ENCODE results near the gene APOB. TPM values are rescaled to one million over a fixed set of nuclear protein-coding genes. Genes with fewer than 3 reads are reported as not detected.

APOB gene
- total RNA-seq, 1 donor = under 0.01 TPM

DNA sequence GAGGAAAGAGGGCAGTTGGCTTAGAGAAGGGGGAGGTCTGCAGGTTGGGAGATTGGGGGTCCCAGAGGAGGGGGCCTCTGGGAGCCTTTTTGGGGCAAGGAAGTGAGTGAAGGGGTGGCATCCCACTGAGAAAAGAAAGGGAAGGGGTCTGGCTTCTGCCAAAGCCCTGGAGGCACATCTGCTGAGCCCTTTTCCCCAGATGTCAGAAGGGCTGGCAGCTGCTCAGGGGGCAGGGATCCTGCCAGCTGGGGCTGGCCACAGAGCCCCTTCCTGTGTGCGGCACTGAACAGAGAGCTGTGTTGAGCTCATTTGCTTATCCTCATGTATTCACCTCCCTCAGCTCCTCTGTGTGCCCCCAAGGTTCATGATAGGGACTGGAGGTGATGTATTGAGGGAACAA lies 54.5 kb downstream of the APOB start:
- DNase-seq (ENCODE audit: low read depth in 2 of 3, low spot score in 2 of 3) = no peak

DNA sequence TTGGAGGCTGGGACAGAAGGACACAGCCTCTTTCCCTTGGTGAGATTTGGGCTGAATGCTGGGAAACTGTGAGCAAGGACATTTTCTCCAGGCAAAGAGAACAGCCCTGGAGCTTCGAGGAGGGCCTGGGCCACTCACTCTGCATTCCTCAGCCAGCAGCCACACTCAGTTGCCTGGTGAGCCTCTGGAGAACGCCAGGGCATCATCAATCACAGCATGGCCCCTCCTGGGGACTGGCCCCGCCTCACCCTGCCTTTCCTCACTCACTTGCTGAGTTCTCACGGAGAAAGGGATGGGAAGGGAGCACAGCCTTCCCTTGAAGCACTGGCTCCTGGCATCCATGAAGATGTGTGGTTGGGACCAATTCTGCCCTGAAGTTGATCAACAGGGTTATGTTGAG lies 55.0 kb downstream of the APOB start:
- no peak for DNase-seq (ENCODE audit: low read depth in 2 of 3, low spot score in 2 of 3)

DNA sequence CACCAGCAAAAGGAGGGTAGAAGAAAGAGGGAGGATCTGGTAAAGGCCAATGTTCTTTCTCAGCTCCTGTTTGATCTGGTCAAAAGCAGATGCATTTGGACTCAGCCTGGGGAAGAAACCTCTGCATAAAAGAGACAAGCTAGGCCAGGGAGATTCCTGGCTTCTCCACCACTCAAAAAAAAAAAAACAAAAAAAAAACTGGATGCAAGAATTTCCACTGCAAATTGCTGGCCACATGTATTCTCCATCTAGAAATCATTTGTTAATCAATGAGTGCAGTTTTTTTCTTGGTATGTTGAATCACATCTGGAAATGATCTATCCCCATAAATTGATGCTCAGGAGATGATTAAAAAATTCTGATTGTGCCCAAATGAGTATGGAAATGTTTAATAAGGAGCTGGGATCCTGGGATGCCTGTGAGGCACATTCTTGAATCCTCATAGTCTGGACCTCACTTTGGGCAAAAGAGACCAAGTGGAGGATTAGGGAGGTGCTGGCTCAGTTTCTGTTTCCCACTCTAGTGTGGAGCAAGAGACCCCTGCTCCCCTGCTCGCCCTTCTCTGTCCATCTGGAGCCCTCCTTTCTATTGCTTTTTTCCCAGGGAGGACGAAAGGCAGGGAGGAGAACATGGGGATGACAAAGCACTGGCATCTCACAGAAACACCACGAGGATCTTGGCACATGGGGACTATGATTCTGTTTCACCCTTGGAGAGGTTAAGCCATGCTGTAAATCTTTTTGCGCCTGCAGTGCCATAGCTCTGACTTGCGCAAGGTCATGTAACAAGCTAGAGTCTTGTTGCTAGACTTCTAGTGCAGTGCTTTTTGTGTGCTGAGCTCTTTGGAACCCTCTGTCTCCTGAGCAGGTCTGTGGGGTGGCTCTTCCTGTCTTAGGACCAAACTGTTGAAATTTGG lies 57.6 kb downstream of the APOB start:
- DNase-seq (ENCODE audit: low read depth in 2 of 3, low spot score in 2 of 3) = no peak

DNA sequence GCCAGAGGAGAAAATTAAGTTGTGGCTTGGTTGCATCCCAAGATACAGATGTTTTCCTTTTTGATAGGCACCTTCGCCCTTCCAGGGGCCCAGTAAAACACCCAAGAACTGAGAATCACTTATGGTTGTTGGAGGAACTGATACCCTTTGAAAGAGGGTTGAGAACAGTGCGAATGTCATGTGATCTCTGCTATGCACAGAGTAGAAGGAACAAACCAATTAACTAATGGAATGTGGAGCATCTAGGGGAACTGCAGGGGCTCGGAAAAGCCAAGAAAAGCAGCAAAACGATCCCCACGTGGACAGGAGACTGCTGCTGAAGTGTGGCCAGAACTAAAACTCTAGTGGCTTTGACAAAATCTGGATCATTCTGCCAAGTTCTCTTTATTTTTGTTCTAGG lies 58.8 kb downstream of the APOB start:
- no peak for DNase-seq (ENCODE audit: low read depth in 2 of 3, low spot score in 2 of 3)

DNA sequence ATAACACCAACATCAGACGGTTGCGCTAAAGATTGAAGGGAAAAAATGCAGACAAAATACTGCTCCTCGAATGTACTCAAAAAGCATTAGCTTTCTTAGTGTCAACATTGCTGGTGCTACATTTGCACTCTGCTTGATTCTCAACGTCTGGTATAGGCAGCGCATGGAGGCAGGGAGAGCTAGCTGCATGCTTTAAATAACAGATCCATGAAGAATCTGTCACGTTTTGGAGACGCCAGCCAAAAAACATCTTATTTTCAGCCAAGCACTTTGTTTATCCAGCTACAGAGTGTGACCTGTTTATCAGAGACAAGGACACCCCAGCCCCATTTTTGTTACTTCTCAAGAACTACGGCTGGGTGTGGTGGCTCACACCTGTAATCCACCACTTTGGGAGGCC lies 59.5 kb downstream of the APOB start:
- no peak for DNase-seq (ENCODE audit: low read depth in 2 of 3, low spot score in 2 of 3)

DNA sequence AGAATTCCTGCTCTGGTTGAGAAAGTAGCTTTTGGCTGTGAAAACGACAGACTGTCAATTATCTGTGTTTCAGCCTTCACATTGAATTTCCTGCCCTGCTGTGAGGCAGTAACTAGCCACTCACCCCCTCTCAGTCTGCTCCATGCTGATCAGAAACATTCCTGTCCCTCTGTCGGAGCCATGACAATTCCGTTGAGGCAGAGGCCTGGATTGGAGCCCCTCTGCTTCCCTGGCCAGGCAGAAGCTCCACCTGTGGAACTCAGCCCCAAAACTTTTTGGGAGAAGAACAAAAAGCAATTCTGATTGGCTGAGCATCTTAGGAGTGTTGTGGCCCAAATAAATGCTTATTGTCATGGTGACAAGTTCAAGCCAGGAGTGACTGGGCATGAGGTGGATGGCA lies 60.0 kb downstream of the APOB start:
- no peak for DNase-seq (ENCODE audit: low read depth in 2 of 3, low spot score in 2 of 3)

DNA sequence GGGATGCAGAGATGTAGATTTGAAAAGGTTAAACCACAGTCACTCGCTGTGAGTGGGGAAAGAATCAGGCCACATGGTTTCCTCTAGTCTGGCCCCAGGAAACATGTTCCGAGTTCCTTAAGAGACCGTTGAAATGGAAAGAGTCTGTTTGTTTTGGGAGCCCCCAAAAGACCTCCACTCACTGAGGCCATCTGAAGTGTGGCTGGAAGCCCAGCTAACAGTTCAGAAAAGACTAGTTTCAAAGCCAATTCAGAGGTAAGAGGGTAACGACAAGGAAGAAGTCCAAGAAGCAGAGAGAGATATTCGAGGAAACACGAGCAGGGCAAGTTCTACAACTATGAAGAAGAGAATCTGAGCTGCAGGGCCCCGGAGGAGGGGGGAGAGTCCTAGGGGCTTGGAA lies 61.0 kb downstream of the APOB start:
- no peak for DNase-seq (ENCODE audit: low read depth in 2 of 3, low spot score in 2 of 3)

DNA sequence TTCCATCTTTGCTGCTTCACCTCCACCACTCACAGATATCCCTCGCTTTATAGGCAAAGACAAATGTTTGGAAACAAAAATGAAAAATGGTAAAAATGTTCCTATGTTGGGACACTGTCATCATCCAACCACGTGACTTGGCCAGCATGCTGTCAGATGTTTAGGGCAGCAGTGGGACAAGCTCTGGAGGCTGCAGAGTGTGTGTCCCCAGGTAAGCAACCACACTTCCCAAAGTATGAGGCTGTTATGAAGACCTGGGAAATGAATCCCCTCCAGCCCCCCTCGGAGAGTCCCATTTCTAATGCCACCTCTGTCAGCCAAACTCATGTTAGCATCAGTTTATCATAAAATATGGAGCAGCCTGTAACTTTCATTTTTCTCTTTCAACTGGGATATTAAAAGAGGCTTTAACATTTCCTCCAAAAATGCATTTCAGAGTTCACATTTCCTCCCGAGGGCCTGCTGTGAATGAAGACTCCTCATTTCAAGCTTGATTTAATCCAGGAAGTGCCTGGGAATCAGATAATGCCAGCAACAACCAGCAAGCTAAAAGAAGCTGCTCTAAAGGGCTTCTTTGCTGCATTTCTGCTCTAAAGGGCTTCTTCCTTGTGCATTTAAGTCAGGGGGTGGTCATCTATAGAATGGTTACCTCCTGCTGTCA lies 66.2 kb downstream of the APOB start:
- no peak for DNase-seq (ENCODE audit: low read depth in 2 of 3, low spot score in 2 of 3)

DNA sequence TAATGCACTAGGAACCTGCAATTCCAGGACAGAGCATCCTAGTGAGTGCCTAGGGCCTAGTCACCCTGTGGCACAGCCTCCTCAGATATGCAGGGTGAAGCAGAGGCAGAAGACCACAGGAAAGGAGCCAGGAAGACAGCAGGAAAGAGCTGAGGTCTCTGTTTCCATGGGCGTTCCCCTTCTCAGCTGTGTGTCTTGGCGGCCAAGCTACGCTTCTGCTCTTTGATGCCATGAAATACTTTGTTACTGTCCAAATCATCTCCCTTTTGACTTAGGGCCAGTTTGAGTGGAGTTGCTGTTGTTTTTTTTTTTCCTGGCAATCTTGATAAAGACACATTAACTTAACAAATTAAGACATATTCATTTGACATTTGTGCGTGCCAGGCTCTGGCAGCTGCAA lies 67.3 kb downstream of the APOB start:
- DNase-seq (ENCODE audit: low read depth in 2 of 3, low spot score in 2 of 3) = no peak

DNA sequence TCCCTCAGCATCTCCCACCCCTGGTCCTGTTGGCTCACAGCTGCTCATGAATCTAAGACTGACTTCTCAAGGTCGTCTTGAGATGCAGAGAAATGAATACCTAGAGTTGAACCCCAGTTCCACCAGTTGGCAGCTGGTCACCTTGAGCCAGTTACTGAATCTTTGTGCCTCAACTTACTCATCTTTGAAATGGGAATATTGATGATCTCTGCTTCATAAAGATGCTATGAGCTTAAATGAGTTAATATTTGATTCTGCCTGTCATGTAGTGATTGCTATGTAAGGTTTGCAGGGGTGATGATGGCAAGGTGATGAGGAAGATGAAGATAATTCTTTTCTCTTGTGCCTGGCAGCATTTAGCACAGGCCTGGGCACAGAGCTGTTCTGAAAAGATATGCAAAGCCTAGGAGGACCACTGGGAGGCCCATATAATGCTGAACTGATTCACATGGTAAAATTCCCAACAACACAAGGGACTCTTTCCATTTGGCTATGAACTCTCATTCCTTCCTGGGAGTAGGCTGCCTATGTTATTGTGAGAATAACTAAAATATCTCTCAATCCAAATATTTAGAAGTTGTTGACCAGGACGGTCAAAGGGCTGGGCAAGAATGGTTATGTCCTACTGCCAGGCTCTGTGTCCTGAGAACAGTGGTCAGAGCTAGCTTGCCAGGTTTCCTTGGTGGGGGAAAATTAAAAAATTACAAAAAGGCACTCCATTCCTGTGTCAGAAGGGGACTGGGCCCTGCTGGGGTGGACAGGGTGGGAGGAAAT lies 70.9 kb downstream of the APOB start:
- DNase-seq (ENCODE audit: low read depth in 2 of 3, low spot score in 2 of 3) = no peak

DNA sequence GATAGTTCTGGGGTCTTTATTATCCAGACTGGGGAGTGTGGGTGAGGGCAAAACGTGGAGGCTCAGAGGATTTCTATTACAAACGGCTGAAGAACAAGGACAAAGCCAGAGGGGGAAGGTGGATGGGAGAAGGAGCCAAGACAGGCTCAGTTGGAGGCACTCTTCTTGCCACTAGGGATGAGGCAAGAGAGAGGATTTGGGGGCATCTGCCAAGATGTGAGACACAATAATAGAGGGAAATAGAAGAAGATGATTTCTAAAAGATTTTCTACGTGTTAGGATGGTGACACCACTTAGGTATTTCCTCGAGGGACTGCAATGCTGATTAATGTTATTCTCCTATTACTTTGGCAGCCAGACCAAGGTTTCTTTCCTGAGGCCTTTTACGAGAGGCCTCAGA lies 71.8 kb downstream of the APOB start:
- no peak for DNase-seq (ENCODE audit: low read depth in 2 of 3, low spot score in 2 of 3)

DNA sequence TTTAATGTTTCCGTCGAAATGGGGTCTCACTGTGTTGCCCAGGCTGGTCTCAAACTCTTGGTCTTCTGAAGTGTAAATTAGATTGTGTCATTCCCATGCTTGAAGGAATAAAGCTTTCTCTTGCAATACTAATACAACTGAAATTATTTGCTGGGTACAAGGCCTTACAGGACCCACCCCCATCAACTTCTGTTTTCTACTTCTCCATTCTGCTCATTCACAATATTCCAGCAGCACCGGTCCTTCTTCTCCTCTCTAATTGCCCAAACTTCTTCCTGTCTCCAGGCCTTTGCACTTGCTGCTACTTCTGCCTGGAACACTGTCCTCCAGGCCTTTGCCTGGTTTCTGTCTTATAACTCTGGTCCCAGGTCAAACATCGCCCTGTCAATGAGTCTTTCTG lies 73.8 kb downstream of the APOB start:
- DNase-seq (ENCODE audit: low read depth in 2 of 3, low spot score in 2 of 3) = no peak

DNA sequence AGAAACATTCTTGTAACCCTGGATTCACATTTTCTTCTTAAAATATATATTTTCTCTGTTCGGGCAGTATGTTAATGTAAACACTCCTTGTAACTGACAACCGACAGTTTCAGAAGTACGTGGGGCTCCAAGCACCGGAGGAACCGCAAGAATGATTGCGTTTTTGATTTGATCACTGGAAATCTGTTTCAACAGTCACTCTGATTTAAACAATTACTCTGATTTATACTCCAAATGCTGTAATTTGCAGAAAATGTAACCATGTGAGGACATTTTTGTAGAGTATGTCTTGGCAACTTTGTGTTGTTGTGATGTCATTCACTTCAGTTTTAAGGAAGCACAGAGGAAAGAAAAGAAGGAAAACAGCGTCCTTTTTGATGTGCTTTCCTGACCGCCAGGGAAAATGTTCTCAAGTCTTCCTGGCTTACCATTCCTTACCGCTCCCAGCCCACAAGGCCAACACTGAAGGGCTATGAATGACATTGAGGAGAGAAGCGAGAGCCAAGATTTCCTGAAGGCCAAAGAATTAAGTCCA lies 77.7 kb downstream of the APOB start:
- no peak for DNase-seq (ENCODE audit: low read depth in 2 of 3, low spot score in 2 of 3)

DNA sequence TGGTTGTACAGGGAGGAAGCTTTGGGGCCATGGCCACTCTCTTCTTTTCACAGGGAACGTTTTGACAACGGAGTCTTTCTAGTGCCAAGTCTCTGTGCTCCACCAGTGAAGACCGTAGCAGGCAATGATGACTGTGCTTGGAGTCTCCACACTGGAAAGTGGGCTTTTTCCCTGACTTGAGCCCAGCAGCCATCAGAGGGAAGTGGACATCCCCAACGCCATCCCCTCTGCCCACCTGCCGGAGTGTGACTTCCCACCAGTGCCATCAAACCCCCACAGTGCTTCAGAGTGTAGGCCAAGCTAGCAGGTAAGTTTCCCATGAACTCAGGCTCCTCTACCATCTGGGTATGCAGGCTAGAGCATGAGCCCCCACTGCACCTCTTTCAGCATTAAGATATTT lies 78.7 kb downstream of the APOB start:
- no peak for DNase-seq (ENCODE audit: low read depth in 2 of 3, low spot score in 2 of 3)

DNA sequence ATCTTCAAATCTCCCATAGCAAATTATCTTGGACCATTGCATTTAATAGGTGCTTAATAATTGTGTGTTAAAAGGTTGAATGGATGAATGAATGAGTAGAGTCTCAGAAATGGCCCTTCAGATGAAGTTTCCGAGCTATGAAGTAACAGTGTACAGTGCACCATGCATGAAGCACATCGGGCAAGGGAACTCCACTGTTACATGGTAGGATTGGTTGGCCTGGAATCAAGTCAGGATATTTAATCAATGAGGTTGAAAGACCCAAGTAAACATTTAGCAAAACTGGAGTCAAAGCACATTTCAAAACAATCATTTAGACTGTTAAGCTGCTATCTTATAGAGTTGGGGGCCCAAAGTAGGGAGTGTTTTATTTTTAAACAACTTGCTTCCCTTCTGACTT lies 80.0 kb downstream of the APOB start:
- DNase-seq (ENCODE audit: low read depth in 2 of 3, low spot score in 2 of 3) = no peak

DNA sequence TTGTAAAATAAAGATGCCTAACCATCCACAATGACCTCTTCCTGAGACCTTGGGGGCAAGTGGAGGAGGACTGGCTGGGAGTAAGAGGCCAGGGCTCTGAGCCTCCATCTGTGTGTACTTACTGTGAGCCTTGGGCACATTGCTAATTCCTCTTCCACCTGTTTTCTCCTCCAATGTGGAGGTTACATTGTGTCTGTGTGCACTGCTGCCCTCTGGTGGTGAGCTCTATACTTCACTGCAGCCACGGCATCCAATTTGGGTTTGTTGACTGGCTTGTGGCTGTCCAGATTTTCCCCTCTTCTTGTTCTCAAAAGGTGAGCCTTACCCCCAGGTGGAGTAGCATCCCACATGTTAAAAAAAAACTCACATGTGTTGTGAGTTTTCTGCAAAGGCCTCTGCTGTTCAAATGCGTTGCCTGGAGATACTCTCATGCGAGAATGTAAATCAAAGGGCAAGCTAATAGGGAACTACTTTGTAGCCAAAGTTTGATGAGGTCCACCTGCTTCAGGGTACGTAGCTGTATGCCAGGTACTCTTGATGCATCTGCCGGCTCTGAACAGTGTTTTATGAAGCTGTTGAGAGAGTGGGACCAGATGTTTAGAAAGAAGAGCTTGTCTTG lies 80.8 kb downstream of the APOB start:
- DNase-seq (ENCODE audit: low read depth in 2 of 3, low spot score in 2 of 3) = peak; percentile 39 to 77 (median 48)

DNA sequence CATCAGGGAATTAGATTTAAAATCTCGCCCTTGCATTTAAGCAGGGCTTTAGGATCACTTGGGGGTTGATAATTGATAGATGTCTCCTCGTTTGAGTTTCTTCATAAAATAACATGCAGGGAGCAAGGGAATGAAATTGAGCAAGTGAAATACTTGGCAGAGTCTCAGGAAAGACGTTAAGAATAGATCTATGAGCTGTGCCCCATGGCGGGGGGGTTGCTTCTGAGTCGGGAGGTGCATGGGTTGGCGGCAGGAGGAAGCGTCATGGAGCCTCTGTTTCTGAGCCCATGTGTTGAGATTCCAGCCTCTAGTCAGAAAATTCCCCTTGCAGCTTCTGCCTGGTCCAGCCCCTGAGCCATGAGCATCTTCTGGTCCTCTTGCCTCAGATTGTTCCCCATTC lies 82.0 kb downstream of the APOB start:
- DNase-seq (ENCODE audit: low read depth in 2 of 3, low spot score in 2 of 3) = no peak

DNA sequence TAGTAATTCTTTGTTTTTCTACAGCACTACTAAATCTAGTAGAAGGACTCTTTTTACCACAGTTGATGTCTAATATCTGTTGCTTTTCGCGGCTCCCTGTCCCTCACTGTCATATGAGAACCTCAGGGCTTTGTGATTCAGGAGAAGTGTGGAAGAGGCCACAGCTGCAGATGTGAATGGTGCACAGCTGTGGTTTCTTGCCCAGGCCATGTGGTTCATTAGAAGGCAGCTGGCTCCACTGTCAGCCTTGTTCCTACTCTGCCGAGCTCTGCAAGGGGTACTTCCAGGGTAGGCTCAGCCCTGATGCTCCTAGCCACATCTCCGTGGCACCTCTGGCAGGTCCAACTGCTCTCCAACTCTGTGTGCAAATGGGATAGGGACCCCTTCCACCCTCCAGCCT lies 83.9 kb downstream of the APOB start:
- no peak for DNase-seq (ENCODE audit: low read depth in 2 of 3, low spot score in 2 of 3)

DNA sequence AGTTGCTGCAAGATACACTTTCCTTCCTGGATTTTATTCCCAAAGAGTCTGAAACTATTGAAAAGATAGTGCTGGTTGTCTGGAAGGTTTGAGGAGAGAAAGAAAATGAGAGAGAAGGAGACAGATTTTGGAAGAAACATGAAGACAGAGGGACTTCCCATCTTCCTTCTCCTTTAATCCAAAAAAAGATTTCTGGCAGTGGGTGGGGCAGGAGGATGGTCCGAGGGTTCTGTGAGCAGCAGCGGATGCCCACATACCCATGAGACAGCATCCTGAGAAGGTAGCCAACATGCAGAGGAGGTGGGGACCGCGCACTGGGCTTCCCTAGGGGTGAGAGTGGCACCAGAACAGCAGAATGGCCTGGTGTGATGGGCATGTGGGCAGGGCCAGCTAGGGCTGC lies 84.6 kb downstream of the APOB start:
- no peak for DNase-seq (ENCODE audit: low read depth in 2 of 3, low spot score in 2 of 3)

DNA sequence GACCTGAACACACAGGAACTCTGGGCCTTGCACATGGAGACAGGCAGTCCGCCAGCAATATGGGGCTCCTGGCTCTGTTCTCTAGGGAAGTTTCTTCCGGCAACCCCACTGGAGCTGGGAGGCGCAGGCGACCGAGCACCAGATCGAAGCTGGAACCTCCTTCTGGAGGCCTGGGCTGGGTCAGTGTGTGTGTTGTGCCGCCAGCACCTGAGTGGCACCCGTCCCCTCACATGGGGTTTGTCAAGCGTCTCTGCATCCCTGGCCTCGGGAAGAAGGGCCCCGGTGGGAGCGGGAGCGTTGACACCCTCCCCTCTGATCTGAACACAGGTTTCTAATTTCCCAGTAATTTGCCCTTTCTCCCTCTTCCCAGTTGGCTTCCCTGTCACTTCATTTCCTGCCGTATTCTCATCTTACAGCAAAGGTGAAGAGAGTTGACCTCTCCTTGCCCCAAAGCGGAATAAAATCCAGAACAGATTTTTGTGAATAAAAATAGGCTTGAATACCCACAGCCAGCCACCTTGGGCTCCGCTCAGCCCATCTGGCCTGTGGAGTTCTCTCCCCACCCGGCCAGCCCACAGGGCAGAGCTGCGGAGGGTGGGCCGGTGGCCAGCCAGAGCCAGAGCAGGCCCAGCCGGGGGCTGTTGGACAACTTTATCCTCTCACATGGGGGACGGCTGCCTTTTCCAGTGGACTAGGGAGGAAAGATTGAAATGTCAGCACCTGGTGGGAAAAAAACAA lies 85.9 kb downstream of the APOB start:
- no peak for DNase-seq (ENCODE audit: low read depth in 2 of 3, low spot score in 2 of 3)

All from hematopoietic multipotent progenitor cell (in vitro differentiated cells).